ENCODE data around the gene DUSP6. TPM values are rescaled to one million over a fixed set of nuclear protein-coding genes. Genes with fewer than 3 reads are reported as not detected.

The DUSP6 gene
- total and polyA plus RNA-seq, 12 donors, result 12.3 to 81.8 (median 39.9) TPM

DNA sequence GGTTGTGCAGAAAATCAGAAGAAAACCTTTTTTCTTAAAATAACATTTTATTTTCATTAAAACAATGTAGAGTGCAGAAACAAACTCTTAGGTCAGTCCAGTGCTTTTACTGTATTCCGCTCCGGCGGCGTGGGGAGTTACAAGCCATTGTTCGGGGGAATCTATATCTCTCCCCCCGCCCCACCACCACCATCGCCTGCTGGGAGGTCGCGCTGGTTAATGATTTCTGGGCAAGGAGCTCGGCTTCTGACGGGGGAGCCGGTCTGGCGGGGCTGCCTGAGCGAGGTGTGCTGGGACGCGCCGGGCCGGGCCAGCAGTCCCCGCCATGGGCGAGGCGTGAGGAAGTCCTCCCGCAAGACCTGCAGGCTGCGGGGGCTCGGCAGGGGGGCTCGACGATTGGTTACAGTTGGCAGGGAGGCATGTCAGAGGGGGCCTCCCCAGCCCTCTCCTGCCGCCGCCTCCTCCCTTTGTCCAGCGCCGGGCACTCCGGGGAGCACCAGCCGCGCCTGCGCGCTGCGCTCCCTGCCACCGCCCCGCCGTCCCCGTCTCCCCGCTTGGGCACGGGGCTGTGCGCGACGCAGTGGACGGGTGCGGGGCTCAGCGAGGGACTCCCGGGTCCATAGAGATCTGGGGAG is 1.0 kb upstream of the DUSP6 start:
- no peaks in the 10 kb centered on the region for H3K9me3 ChIP-seq (replicated peaks in 1 of 3)
- peaks cover 0 to 14% of the 10 kb centered on the region in 2 donors for H3K36me3 ChIP-seq (replicated peaks in 1 of 2)
- H3K4me1 ChIP-seq (replicated peaks in 1 of 2), result peaks cover 3 to 4% of the 10 kb centered on the region in 2 donors
- H3K27ac ChIP-seq, result peak overlapping the region; percentile 71 to 98 (median 86)
- TF ChIP-seq POLR2A (IDR thresholded peaks at IDR 0.05), result peak; percentile 10 to 47
- TF ChIP-seq CTCF (IDR thresholded peaks at IDR 0.05), result no peak
- 0 to 1% (median 1%) methylated on average over 7 to 49 of the region's 49 CpGs for WGBS, 4 donors
- H3K4me3 ChIP-seq, result peak overlapping the region in 3 of 4 donors; percentile 65 to 72 (median 68)
- intact Hi-C loops (cut with DNase I), result no loop called here
- peak; percentile 52 to 73 (median 68) for DNase-seq
- no peaks in the 10 kb centered on the region for H3K27me3 ChIP-seq

DNA sequence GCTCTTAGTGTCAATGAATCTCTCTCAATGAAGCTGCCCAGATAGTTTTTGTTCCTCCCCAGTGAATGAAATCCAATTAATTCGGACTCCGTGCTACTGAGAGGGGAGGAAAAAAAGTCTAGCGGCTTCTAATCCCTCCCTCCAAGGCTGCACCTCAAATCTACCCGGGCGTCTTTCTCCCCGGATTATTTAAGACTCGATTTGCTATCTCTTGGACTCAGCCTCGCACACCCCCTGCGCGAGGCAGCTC is 134 bp downstream of the DUSP6 start:
- peak overlapping the region; percentile 39 to 98 (median 86) for H3K27ac ChIP-seq
- H3K4me3 ChIP-seq, result peak overlapping the region; percentile 30 to 72 (median 46)
- H3K9me3 ChIP-seq (replicated peaks in 1 of 3), result no peaks in the 10 kb centered on the region
- intact Hi-C loops (cut with DNase I), result no loop called here
- no peaks in the 10 kb centered on the region for H3K27me3 ChIP-seq
- 0 to 1% (median 1%) methylated on average over 8 to 10 of the region's 10 CpGs for WGBS, 4 donors
- TF ChIP-seq POLR2A (IDR thresholded peaks at IDR 0.05) (peak; percentile 89 to 91), CTCF (IDR thresholded peaks at IDR 0.05) (no peak)
- H3K36me3 ChIP-seq (replicated peaks in 1 of 2), result peaks cover 0 to 17% of the 10 kb centered on the region in 2 donors
- H3K4me1 ChIP-seq (replicated peaks in 1 of 2), result peaks cover 4 to 7% of the 10 kb centered on the region in 2 donors
- DNase-seq, result no peak

DNA sequence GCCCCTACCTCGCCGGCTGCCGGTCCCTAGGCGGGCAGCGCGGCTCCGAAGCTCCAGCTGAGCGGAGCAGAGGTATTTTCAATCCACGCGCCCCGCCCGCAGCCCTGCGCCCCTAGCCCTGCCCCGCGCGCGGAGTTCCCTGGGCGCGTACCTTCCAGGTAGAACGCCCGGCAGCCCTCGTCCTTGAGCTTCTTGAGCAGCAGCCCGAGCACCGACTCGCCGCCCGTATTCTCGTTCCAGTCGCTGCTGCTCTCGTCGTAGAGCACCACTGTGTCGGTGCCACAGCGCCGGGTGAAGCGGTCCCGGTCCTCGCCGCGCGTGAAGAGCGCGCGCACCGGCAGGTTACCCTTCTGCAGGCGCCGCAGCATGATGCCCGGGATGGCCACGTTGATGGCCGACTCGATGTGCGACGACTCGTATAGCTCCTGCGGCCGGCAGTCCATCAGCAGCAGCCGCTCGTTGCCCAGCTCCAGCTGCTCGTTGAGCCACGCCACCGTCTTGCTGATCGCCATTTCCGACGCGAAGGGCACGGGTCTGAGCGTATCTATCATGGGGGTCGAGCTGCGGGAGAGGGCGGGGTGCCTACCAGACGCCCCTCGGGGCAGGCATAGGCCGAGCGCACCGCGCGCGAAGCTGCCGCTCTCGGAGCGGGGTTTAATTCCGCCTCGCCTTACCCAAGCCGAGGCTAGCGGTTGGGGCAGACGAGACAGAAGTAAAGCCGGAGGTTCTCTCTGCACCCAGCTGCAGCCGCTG is 636 bp downstream of the DUSP6 start:
- no peaks in the 10 kb centered on the region for H3K9me3 ChIP-seq (replicated peaks in 1 of 3)
- TF ChIP-seq POLR2A (IDR thresholded peaks at IDR 0.05), result no peak
- TF ChIP-seq CTCF (IDR thresholded peaks at IDR 0.05), result no peak
- peak overlapping the region; percentile 30 to 72 (median 46) for H3K4me3 ChIP-seq
- intact Hi-C loops (cut with DNase I), result no loop called here
- peaks cover 0 to 17% of the 10 kb centered on the region in 2 donors for H3K36me3 ChIP-seq (replicated peaks in 1 of 2)
- H3K27ac ChIP-seq, result peak overlapping the region; percentile 39 to 98 (median 86)
- peaks cover 4 to 12% of the 10 kb centered on the region in 2 donors for H3K4me1 ChIP-seq (replicated peaks in 1 of 2)
- DNase-seq, result peak; percentile 10 to 65 (median 37)
- WGBS, 4 donors, result 0 to 1% (median 0%) methylated on average over 5 to 87 of the region's 87 CpGs
- no peaks in the 10 kb centered on the region for H3K27me3 ChIP-seq

GRCh38 chr12:89350630-89351488 is 1.4 kb downstream of the DUSP6 start:
- peaks cover 4 to 20% of the 10 kb centered on the region in 2 donors for H3K4me1 ChIP-seq (replicated peaks in 1 of 2)
- peak in 2 of 7 donors; percentile 9 to 21 for DNase-seq

More at GRCh38 chr12:89350630-89351488, 1.4 kb downstream of the DUSP6 start:
- Histone ChIP-seq H3K4me3 (peak overlapping the region in 3 of 4 donors; percentile 41 to 72 (median 52)), H3K36me3 (replicated peaks in 1 of 2) (peaks cover 0 to 17% of the 10 kb centered on the region in 2 donors), H3K9me3 (replicated peaks in 1 of 3) (no peaks in the 10 kb centered on the region), H3K27me3 (no peaks in the 10 kb centered on the region), H3K27ac (peak overlapping the region; percentile 39 to 98 (median 86))
- intact Hi-C loops (cut with DNase I), result no loop called here
- no peak for TF ChIP-seq CTCF (IDR thresholded peaks at IDR 0.05)
- TF ChIP-seq POLR2A (IDR thresholded peaks at IDR 0.05), result peak in 1 of 2 donors; percentile 20
- WGBS, 4 donors, result 2 to 6% (median 4%) methylated on average over 39 to 51 of the region's 51 CpGs
